A549 (cell line): ENCODE results near the gene BEND6.
A peak's percentile ranks its signal among the peaks of the same experiment; 100 is the strongest.

ENCODE experiments used
- CTCF ChIP-seq: fragments of >200 bp; sonication (Bioruptor Twin); formaldehyde crosslinking; IDR thresholded peaks from 3 replicates; pipeline ENCODE4 v1.5.1; 2016
- EP300 ChIP-seq, 2 experiments: fragments of >200 bp; sonication (Bioruptor Twin); formaldehyde crosslinking; IDR thresholded peaks; 2 replicates in 1 of 2; 3 replicates in 1 of 2; pipeline ENCODE4 v1.6.1; 2016 to 2017
- GATA3 ChIP-seq: IDR thresholded peaks from 2 replicates; pipeline ENCODE4 v1.6.1; 2012; ENCODE audit warnings: borderline replicate concordance
- NR3C1 ChIP-seq: fragments of >200 bp; sonication (Bioruptor Twin); formaldehyde crosslinking; IDR thresholded peaks from 3 replicates; pipeline ENCODE4 v1.6.1; 2017
- POLR2A ChIP-seq: IDR thresholded peaks from 2 replicates; pipeline ENCODE4 v1.6.1; 2012; ENCODE audit warnings: mild to moderate bottlenecking, low read length
- REST ChIP-seq: fragments of 200-600 bp; sonication (generic); IDR thresholded peaks from 2 replicates; pipeline ENCODE4 v1.6.1; 2016; ENCODE audit warnings: antibody characterized with exemption, mild to moderate bottlenecking, moderate library complexity
- SMC3 ChIP-seq: fragments of >200 bp; sonication (Bioruptor Twin); formaldehyde crosslinking; IDR thresholded peaks from 3 replicates; pipeline ENCODE4 v1.6.1; 2018; ENCODE audit warnings: inconsistent platforms

DNA sequence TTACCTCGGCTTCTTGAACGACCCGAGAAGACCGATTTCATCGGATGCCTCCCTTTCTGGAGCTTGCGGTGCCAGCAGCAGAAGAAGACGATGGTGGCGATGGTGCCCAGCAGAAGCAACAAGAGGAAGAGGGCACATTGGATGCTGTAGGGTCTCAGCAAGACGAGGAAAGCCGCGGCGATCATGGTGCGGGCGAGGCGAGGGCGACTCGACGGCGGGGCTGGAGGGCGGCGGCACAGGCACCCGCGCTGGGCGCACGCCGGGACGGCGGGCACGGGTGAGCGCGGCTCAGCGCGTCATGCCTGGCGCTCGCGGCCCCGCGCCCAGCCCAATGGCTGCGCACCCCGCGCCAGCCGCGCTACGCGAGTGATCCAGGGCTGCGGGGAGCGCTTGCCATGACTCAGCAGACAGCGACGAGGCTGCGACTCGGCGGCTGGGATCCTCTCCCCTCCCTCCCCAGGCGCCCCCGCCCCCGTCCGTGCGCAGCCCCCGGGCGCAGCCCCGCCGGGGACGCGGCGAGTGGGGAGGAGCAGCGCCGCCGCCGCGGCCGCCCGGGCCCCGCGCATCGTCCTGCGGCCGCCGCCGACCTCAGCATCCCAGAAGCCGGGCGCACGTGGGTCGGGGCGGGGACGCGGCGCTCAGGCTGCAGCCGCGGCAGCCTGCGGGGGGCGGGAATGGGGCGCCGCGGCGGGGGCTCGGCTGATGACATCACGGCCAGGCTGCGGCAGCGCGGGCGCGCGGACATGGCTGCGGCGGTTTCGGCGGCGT, at the start of gene BEND6:
- TF ChIP-seq SMC3 (no peak), EP300 (IDR thresholded peaks at IDR 0.05) (no peak), NR3C1 (no peak), POLR2A (peak; percentile 55), CTCF (no peak), REST (no peak), GATA3 (no peak)
